Thymus (tissue), 11 donors: Measurements from ENCODE around the gene GAD2. TPM values are rescaled to one million over a fixed set of nuclear protein-coding genes. Genes with fewer than 3 reads are reported as not detected.

Source experiments
- DNase-seq, 9 donors: peaks; one replicate each; pipeline ENCODE4 v3.0.0-alpha.2; 2013; ENCODE audit warnings: low spot score in 9 of 9, low read depth in 6 of 9, missing footprints in 1 of 9
- H3K27ac ChIP-seq, 2 donors: one replicate each; pipeline ENCODE4 v1.5.1; 2013; ENCODE audit warnings: control low read depth in 1 of 2, low read depth in 1 of 2, low read length in 1 of 2, mild to moderate bottlenecking in 1 of 2, moderate library complexity in 1 of 2
- H3K27me3 ChIP-seq, 2 donors: one replicate each; pipeline ENCODE4 v1.5.1; 2013; ENCODE audit warnings: low read length in 1 of 2; ENCODE audit not compliant: control insufficient read depth in 2 of 2, insufficient read depth in 1 of 2
- H3K36me3 ChIP-seq, 2 donors: one replicate each; pipeline ENCODE4 v1.5.1; 2013; ENCODE audit warnings: low read length in 1 of 2, mild to moderate bottlenecking in 1 of 2, moderate library complexity in 1 of 2; ENCODE audit not compliant: control insufficient read depth in 2 of 2, insufficient read depth in 2 of 2
- H3K4me1 ChIP-seq, 2 donors: one replicate each; pipeline ENCODE4 v1.5.1; 2013; ENCODE audit warnings: low read length in 2 of 2; ENCODE audit not compliant: control insufficient read depth in 2 of 2, insufficient read depth in 2 of 2
- H3K4me3 ChIP-seq, 2 donors: one replicate each; pipeline ENCODE4 v1.5.1; 2013; ENCODE audit warnings: low read length in 2 of 2, control low read depth in 1 of 2, mild to moderate bottlenecking in 1 of 2
- H3K9me3 ChIP-seq, 2 donors: one replicate each; pipeline ENCODE4 v1.5.1; 2013; ENCODE audit warnings: low read length in 1 of 2, mild to moderate bottlenecking in 1 of 2; ENCODE audit not compliant: control insufficient read depth in 2 of 2, insufficient read depth in 1 of 2
- WGBS: extraction: QIAGEN DNeasy Blood & Tissue Kit; methylation state at CpG from one replicate; pipeline ENCODE4 v1.1.7; 2013; 5-methylcytosine and 5-hydroxymethylcytosine counted together
- polyA plus RNA-seq: library from polyadenylated mRNA; stranded (reverse); fragments of 200-250 nt; gene quantifications from one replicate; pipeline ENCODE4 v1.2.3, GENCODE V29; 2013
- total RNA-seq: library from RNA; stranded (reverse); fragments of 120-200 nt; gene quantifications from one replicate; pipeline ENCODE4 v1.2.4, GENCODE V29; 2013
- donor health status: healthy.

The GAD2 gene
- total and polyA plus RNA-seq, 2 donors, result under 0.01 to 0.05 TPM

- H3K36me3 ChIP-seq, result no peaks in the 10 kb centered on the region
- no peak for DNase-seq
- no peak overlapping the region for H3K4me3 ChIP-seq
- peaks cover 78 to 98% of the 10 kb centered on the region in 2 donors for H3K27me3 ChIP-seq
- 3% methylated on average over 64 of the region's 64 CpGs for WGBS
- no peak overlapping the region for H3K27ac ChIP-seq
- peaks cover 0 to 5% of the 10 kb centered on the region in 2 donors for H3K9me3 ChIP-seq
- H3K4me1 ChIP-seq, result peaks cover 7 to 14% of the 10 kb centered on the region in 2 donors
Measured at GRCh38 chr10:26217396-26218086, 967 bp downstream of the GAD2 start.

GRCh38 chr10:26219676-26220075 lies 3.1 kb downstream of the GAD2 start:
- Histone ChIP-seq H3K4me1 (peaks cover 6 to 12% of the 10 kb centered on the region in 2 donors), H3K9me3 (peaks cover 0 to 5% of the 10 kb centered on the region in 2 donors), H3K27ac (no peak overlapping the region), H3K27me3 (peaks cover 66 to 87% of the 10 kb centered on the region in 2 donors), H3K4me3 (no peak overlapping the region), H3K36me3 (no peaks in the 10 kb centered on the region)
- 64% methylated on average over 1 of the region's 1 CpG for WGBS
- no peak for DNase-seq

- no peak for DNase-seq
- H3K27me3 ChIP-seq, result peaks cover 54 to 78% of the 10 kb centered on the region in 2 donors
- H3K27ac ChIP-seq, result no peak overlapping the region
- no peaks in the 10 kb centered on the region for H3K36me3 ChIP-seq
- H3K4me3 ChIP-seq, result no peak overlapping the region
- peaks cover 3 to 7% of the 10 kb centered on the region in 2 donors for H3K4me1 ChIP-seq
- H3K9me3 ChIP-seq, result peaks cover 0 to 5% of the 10 kb centered on the region in 2 donors
Measured at GRCh38 chr10:26220901-26221300, 4.3 kb downstream of the GAD2 start.

- Histone ChIP-seq H3K27me3 (peaks cover 47 to 71% of the 10 kb centered on the region in 2 donors), H3K9me3 (peaks cover 0 to 5% of the 10 kb centered on the region in 2 donors), H3K36me3 (no peaks in the 10 kb centered on the region), H3K4me3 (no peak overlapping the region), H3K27ac (no peak overlapping the region), H3K4me1 (peaks cover 3 to 5% of the 10 kb centered on the region in 2 donors)
- 28% methylated on average over 9 of the region's 9 CpGs for WGBS
- no peak for DNase-seq
Measured at GRCh38 chr10:26221541-26221940, 5.0 kb downstream of the GAD2 start.

- 40% methylated on average over 3 of the region's 3 CpGs for WGBS
- Histone ChIP-seq H3K36me3 (no peaks in the 10 kb centered on the region), H3K27me3 (peaks cover 40 to 63% of the 10 kb centered on the region in 2 donors), H3K9me3 (peaks cover 0 to 5% of the 10 kb centered on the region in 2 donors), H3K4me1 (peaks cover 3 to 5% of the 10 kb centered on the region in 2 donors), H3K4me3 (no peak overlapping the region), H3K27ac (no peak overlapping the region)
- no peak for DNase-seq
Measured at GRCh38 chr10:26222563-26222962, 6.0 kb downstream of the GAD2 start.

GRCh38 chr10:26225322-26225721 lies 8.7 kb downstream of the GAD2 start:
- Histone ChIP-seq H3K36me3 (no peaks in the 10 kb centered on the region), H3K27ac (no peak overlapping the region), H3K27me3 (peaks cover 24 to 41% of the 10 kb centered on the region in 2 donors), H3K4me3 (no peak overlapping the region), H3K4me1 (no peaks in the 10 kb centered on the region), H3K9me3 (no peaks in the 10 kb centered on the region)
- WGBS, result 92% methylated on average over 4 of the region's 4 CpGs
- DNase-seq, result no peak

GRCh38 chr10:26227786-26228185 lies 11.2 kb downstream of the GAD2 start:
- 94% methylated on average over 5 of the region's 5 CpGs for WGBS
- H3K27ac ChIP-seq, result no peak overlapping the region
- peaks cover 8 to 19% of the 10 kb centered on the region in 2 donors for H3K27me3 ChIP-seq

GRCh38 chr10:26232174-26232573 lies 15.6 kb downstream of the GAD2 start:
- H3K27ac ChIP-seq, result no peak overlapping the region
- H3K9me3 ChIP-seq, result peaks cover 0 to 3% of the 10 kb centered on the region in 2 donors
- 95% methylated on average over 5 of the region's 5 CpGs for WGBS
- no peak for DNase-seq
- H3K4me1 ChIP-seq, result no peaks in the 10 kb centered on the region
- H3K36me3 ChIP-seq, result no peaks in the 10 kb centered on the region
- H3K4me3 ChIP-seq, result no peak overlapping the region
- peaks cover 2 to 8% of the 10 kb centered on the region in 2 donors for H3K27me3 ChIP-seq

More at GRCh38 chr10:26227786-26228185, 11.2 kb downstream of the GAD2 start:
- Histone ChIP-seq H3K4me3 (no peak overlapping the region), H3K4me1 (no peaks in the 10 kb centered on the region), H3K9me3 (no peaks in the 10 kb centered on the region), H3K36me3 (no peaks in the 10 kb centered on the region)
- no peak for DNase-seq

GRCh38 chr10:26235761-26236160 lies 19.2 kb downstream of the GAD2 start:
- Histone ChIP-seq H3K36me3 (no peaks in the 10 kb centered on the region), H3K4me3 (no peak overlapping the region), H3K4me1 (no peaks in the 10 kb centered on the region), H3K27me3 (no peaks in the 10 kb centered on the region), H3K9me3 (peaks cover 0 to 3% of the 10 kb centered on the region in 2 donors), H3K27ac (no peak overlapping the region)
- 91% methylated on average over 6 of the region's 6 CpGs for WGBS
- DNase-seq, result no peak
